GOT3 (cell line): ENCODE measurements around the gene ATAT1.

Experiments
- DNase-seq: peaks from one replicate; lab custom pipeline; 2025; ENCODE audit warnings: mixed read lengths; lab: John Stamatoyannopoulos, UW

ATAT1 gene

DNA sequence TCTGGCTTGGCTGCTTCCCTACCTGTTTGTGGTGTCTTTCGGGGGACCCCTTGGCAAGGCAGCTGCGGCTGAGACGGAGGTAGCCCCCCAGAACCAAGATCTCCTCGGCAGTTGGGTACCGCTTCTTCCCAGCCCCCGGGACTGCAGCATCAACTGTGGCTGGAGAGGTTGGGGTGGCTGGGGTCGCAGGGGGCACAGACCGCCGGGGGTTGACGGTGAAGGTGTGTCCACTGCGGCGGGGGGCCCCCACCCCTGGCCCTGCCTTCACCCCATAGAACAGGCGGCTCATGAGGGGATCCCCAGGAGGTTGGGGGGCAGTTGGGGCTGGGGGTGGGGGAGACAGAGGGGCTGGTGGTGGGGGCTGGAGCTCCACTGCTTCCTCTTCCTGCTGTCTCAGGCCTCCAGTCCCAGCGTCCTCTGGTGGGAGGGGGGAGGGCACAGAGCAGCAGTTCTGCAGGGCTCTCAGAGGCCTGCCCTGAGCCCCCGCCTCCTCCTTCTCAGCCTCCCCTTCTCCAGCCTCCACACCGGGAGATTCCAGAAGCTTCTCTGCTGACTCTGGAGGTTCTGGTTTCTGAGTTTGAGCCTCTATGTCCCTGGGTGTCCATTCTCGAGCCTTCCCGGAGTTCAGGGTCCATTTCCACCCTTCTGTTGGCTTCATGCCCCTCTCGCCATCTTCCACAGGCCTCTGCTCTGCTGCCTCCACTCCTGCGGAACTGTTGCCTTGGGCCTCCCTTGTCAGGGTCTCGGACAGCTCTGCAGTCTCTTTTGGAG is 57.9 kb downstream of the ATAT1 start:
- DNase-seq = no peak

DNA sequence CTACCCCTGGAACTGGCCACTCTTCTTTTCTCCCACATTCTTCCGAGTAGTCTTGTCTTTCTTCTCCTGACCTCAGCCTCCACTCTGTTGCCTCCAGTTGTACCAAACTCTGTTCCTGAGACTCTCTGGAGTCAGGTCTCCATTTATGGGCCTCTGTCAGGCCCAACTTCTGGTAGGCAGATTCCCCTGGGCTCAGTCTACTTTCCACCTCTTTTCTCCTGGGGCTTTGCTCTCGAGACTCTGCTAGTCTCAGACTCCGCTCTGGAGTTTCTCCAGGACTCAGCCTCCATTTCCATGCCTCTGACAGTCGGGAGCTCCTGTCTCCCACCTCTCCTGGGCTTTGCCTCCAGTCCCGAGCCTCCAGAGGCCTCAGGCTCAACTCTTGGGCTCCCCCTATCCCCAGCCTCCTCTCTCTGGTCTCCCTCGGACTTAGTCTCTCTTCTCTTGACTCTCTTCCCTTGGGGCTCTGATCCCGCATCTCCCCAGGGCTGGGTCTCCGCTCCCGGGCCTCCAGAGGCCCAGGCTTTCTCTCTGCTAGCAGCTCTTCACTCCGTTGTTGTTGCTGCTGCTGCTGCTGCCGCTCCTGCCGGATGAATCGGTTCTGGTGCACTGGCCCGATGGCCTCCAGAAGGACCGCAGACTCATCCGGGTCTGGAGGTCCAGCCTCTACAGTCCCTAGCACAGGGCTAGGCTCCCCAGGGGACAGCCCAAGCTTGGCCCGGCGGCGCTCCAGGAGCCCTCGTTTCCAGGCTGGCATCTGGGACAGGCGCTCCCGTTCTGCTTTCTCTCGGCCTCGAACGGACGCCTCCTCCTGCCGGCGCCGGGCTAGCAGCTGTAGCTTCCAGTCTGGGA is 58.7 kb downstream of the ATAT1 start:
- DNase-seq = no peak

DNA sequence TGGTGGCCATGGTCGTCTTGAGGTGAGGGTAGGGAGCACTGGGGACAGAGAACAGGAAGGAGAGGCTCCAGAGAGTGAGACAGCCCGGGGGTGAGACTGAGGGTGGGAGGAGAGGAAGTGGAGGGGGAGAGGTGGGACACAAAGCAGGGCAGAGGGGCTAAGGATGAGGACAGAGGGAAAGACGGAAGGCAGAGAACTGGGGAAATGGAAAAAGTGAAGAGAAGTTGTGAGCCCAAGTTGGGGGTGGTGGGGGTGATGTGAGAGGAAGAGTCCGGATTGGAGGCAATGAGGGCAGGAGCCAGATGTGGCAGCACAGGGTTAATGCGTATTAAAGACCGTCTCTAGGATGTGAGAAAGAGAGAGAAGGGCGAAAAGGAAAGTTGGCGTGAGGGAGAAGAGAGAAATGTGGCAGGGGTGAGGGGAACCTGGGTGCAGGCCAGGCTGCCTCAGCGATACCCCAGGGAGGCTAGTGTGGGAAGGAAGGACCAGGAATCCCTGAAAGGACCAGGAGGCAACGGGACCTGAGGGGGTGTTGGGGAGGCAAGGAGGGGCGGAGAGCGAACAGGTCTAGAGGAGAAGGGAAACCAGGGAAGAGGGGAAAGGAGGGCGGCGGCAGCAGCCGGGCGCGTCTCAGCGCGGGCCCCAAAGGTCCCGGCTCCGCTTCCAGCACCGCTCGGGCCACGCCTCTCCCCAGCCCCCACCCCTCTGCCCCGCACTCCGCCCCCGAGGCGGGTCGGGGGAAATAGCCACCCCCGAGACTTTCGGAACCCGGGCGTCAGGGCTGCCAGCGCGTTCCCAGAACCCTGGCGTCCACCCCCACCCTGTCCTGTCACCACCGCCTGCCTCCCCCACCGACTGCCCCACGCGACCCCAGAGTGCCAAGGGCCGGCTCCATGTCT is 59.6 kb downstream of the ATAT1 start, which contains the start of gene PPP1R18:
Gene PPP1R18, minus strand, starts transcription at position 637 of the 899 bp plus-strand sequence. Its CDS starts 627 bp downstream, at position 10.
- peak; percentile 46 for DNase-seq

DNA sequence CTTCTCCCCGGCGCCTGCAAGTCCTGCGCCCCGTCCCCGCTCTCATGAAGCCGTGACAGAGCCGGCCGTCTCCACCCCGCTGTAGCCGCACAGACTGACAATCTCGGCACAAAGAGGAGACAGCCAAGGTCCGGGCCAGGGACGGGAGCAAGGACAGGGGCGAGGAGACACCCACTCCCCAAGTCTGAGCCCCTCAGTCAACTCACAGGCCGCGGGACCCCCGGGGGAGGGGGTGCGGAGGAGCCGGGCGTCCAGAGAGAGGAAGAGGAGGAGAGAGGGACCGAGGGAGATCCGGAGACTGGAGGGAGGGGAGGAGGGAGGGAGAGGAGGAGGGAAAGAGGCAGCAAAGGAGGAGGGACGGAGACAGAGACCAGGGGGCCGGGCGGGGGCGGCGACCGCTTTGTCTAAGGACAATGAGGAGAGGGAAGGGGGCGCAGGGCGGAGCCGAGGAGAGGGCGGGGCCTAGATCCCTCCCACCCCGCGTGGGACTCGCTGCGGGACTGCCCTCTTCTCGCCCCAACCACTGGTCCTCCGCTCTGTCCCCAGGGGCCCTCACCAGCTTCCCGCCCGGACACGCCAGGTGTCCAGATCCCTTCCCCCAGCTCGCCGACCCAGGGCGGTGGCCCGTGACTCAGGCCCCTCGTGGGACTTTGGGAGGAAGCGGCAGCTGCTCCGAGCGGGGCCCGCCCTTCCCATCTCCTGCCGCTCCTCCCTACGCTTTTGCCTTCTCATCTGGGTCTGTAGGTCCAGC is 60.4 kb downstream of the ATAT1 start:
- peak; percentile 94 for DNase-seq

DNA sequence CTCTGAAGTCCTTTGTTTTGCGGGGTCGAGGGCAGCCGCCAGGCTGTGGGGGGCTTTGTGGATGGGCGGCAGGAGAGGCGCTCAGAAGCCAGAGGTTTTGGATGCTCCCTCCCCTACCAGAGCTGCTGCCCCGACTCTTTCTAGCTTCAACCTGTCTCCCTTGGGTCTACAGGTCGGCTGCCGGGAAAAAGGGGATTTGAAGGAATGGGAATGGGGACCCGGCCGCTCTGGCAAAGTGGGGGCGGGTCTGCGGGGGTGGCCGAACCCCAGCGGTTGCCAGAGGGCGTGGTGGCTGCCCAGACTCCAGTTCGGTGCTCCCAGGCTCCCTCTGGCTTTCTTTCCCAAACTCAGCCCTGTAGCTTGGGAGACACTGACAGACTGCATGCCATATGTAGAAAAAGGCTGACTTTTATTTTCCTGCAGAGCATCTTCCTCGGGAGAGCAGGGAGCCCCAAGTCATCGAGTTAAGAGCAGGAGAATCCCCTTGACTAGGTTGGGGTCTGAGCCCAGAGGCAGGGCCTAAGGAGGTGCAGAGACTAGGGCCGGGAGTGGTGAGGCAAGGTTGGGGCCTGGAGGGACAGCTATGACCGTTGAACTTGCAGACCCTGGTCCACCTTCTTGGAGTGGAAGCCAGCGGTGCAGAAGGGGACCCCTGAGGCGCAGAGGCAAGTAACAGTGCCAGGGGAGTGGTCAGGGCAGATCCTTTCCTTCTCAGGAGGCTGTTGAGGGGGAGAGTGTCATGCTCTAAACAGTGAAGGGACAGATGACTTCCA is 61.2 kb downstream of the ATAT1 start:
- no peak for DNase-seq

DNA sequence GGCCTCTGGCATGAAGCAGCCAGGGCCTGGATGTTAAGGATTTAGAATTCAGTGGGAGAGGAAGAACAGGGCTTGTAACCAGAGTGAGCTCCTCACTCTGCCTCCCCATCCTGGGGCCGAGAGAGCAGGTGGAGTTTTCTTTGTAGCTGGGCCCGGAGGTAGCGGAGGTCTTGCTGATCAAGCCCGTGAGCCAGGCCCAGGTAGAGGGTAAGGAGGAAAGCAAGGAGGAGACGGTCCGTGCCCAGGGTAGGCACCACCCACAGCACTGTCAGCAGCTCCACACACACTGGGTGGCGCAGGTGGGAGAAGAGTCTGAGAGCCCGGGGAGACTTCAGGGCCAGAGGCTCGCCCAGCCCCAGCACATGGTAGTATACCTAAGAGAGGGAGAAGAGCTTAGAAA is 61.9 kb downstream of the ATAT1 start:
- no peak for DNase-seq

DNA sequence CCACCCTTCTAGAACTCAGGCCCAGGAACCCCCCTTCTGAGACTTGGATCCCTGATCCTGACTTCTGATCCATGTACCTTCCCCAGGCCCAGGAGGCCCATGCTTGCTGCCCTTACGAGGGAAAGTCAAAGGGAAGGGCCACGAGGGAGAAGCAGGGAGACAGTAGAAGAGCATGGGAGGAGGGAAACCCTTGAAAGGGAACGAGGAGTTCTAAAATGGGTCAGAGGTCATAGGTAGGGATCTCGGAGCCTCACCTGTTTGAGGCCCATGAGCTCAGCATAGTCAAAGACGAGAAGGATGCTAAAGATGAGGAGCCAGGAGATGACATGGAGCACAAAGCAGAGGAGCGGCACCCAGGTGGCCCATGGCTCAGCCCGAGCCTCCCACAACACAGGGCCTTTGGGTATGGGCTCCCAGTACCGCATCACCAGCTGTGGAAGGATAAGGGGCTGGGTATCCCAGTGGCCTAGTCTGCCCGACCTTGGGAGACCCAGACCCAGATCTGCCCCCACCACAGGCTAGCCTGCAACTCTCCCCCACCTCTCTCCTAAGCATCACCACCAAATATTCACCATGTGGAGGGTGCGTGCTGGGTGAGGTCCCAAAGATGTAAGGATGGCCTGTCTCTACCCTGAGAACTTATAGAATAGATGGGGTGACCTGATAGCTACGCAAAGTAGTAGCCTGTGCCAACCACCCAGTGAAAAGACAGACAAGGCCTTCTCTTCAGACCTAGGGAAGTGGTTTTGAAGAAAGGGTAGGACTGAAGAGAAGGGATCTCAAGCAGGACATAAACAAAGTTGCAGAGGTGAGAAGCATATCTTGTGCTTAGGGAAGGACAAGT is 62.6 kb downstream of the ATAT1 start:
- no peak for DNase-seq

DNA sequence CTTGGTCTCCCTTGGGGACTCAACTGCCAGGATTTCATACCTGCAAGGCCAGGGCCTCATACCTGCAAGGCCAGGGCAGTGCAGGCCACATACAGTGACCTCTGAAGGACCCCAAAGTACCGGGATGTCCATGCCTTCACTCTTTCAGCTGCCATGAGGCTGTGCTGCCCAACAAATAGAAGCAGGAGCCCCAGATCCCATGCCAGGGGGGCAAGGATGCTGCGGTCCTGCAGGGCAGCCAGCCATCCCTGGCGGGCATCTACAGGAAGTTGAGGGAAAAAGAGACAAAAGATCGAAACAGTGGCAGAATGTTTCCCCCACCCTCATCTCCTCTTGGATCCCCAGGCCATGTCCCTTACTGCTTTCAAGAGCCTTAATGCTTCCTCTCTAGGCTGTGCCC is 63.3 kb downstream of the ATAT1 start:
- DNase-seq = no peak

DNA sequence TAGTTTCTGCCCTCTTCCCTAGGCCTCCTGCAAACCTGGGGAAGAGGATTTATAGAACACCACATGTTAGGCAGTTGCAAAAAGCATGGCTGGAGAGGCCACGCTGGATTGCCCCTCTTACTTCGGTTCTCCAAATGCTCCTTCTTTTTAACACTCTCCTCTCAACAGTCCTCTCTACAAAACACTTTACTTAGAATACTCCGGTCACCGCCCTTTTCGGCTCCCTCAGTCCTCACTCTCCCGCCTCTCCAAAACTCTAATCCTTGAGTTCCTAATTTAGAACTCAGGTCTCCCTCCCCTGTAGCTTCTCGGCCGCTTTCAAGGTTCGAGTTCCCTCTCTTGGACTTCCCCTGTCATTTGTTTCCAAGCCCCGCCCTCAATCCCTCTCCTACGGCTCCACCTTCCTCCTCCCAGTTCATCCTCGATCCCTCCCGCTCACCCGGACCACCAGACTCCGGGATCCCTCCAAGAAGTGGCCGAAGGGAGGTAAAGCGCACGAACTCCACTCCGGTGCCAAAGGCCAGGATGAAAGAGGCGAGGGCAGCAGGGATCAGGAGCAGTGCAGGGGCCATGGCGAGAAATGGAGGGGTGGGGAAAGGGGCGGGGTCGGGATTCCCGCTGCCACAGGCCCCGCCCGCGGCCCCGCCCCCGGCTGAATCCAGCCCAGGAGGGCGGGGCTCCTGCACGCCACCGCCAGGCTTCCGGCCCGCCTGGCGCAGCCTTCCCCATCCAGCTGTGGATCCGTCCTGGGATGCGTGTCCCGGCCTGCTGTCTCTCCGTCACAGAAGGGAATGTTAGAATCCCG is 63.9 kb downstream of the ATAT1 start, which contains the start of gene NRM:
Gene NRM, minus strand, starts transcription at position 582 of the 805 bp plus-strand sequence. Its CDS starts 10 bp downstream, at position 572.
- DNase-seq = peak; percentile 59

DNA sequence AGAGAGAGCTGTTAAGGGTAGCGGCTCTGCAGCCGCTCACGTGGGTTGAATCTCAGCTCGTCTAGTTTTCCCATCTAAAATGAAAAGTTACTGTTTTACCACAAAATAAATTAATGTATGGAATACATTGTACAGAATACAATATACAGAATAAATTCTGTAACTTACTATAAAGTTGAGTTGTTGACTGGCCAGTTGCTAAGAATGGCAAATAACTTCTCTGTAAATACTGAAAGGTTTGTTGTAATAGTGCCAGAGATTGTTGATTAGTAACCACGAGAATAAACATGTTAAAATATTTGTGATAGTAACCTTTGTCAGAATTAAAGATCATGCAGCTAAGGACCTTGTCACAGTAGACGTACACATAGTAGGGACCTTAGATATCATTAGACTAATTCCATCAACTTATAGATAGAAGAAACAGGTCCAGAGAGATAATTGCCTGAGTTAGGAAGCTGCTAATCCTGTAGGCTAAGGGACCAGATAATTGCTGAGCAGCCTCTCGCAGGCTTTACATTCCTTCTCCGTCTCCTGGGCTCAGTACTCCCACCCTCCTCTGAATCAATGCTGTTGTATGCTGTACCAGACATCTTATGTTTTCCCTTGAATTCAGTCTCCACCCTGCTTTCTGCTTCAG is 64.7 kb downstream of the ATAT1 start:
- no peak for DNase-seq
